K562 (cell line): ENCODE measurements around the gene CEBPB. TPM values are rescaled to one million over a fixed set of nuclear protein-coding genes. Genes with fewer than 3 reads are reported as not detected.

Experiments used
- HNRNPLL ChIP-seq: fragments of 200-400 bp; formaldehyde crosslinking; IDR thresholded peaks from 2 replicates; pipeline ENCODE4 v1.6.1; 2017; ENCODE audit warnings: low read length, low read depth, mild to moderate bottlenecking; ENCODE audit not compliant: poor library complexity, severe bottlenecking
- JUNB ChIP-seq: fragments of 450-650 bp; formaldehyde crosslinking; conservative IDR thresholded peaks from 2 replicates; pipeline ENCODE4 v1.4.0; 2020; ENCODE audit warnings: mild to moderate bottlenecking
- KLF10 ChIP-seq: fragments of 250-450 bp; sonication (Bioruptor Pico); IDR thresholded peaks from 2 replicates; pipeline ENCODE4 v1.6.1; 2021; ENCODE audit warnings: matching md5 sums
- RNF2 ChIP-seq: sonication (generic); IDR thresholded peaks from 2 replicates; pipeline ENCODE4 v1.6.1; 2016
- SIN3B ChIP-seq: fragments of 450-650 bp; IDR thresholded peaks from 2 replicates; pipeline ENCODE4 v1.6.1; 2017; ENCODE audit warnings: low read depth, mild to moderate bottlenecking, moderate library complexity
- SMAD3 ChIP-seq: fragments of 450-650 bp; formaldehyde crosslinking; conservative IDR thresholded peaks from 2 replicates; pipeline ENCODE4 v1.4.0; 2020; ENCODE audit warnings: mild to moderate bottlenecking
- TEAD2 ChIP-seq: fragments of 450-650 bp; IDR thresholded peaks from 2 replicates; pipeline ENCODE4 v1.6.1; 2016; ENCODE audit warnings: missing genetic modification characterization, control low read depth, missing compliant biosample characterization
- TGIF2 ChIP-seq: sonication (generic); formaldehyde crosslinking; IDR thresholded peaks from 2 replicates; pipeline ENCODE4 v1.8.1; 2022; ENCODE audit warnings: mild to moderate bottlenecking, missing genetic modification reagents, moderate library complexity
- U2AF1 ChIP-seq: fragments of 200-400 bp; formaldehyde crosslinking; optimal IDR thresholded peaks from 2 replicates; pipeline ENCODE3; 2017; ENCODE audit warnings: mild to moderate bottlenecking, low read depth, low read length, moderate library complexity
- ZBTB17 ChIP-seq: fragments of 450-650 bp; formaldehyde crosslinking; IDR thresholded peaks from 2 replicates; pipeline ENCODE4 v1.4.0; 2020; ENCODE audit warnings: mild to moderate bottlenecking
- ZFP30 ChIP-seq: fragments of 250-450 bp; sonication (Bioruptor Pico); IDR thresholded peaks from 2 replicates; pipeline ENCODE4 v1.8.0; 2022; ENCODE audit warnings: moderate library complexity, mild to moderate bottlenecking, inconsistent platforms, borderline replicate concordance
- ZNF324 ChIP-seq: fragments of 250-450 bp; sonication (Bioruptor Pico); IDR thresholded peaks from 2 replicates; pipeline ENCODE4 v1.4.0; 2020; ENCODE audit warnings: mild to moderate bottlenecking
- ZNF511 ChIP-seq: sonication (generic); formaldehyde crosslinking; IDR thresholded peaks from 2 replicates; pipeline ENCODE4 v1.8.0; 2022; ENCODE audit warnings: mild to moderate bottlenecking, missing genetic modification reagents
- ZNF609 ChIP-seq: sonication (generic); formaldehyde crosslinking; IDR thresholded peaks from 2 replicates; pipeline ENCODE4 v1.8.1; 2023; ENCODE audit warnings: missing genetic modification reagents, mild to moderate bottlenecking, borderline replicate concordance
- polyA plus RNA-seq, 8 experiments: library from polyadenylated mRNA; depleted of rRNA in 4 of 8; stranded (reverse) in 5 of 8; unstranded in 3 of 8; fragments of >200 nt; fragmentation: Nextera tagmentation in 2 of 8; fragmentation: Illumina TruSeq in 1 of 8; extraction: Ambion mirVana in 2 of 8; extraction: Trizol in 1 of 8; gene quantifications; 2 replicates each; pipeline versions ENCODE4 v1.2.1 to v1.2.3, GENCODE V29; 2011 to 2014; ENCODE audit warnings: inconsistent platforms in 1 of 8, missing spikeins in 1 of 8
- total RNA-seq, 7 experiments: library from RNA; depleted of rRNA in 6 of 7; stranded (reverse); fragments of >200 nt in 6 of 7; fragmentation: Illumina TruSeq in 2 of 7; extraction: Trizol in 2 of 7; gene quantifications; 2 replicates each; pipeline versions ENCODE4 v1.2.1 to v1.2.3, GENCODE V29; 2011 to 2021; ENCODE audit warnings: low replicate concordance in 1 of 7
- TF ChIP-seq, protein P1 (sequence below): fragments of 450-650 bp; IDR thresholded peaks from 2 replicates; pipeline ENCODE4 v1.6.1; 2016; ENCODE audit warnings: low read depth

Gene CEBPB
- total and polyA plus RNA-seq, 9 of the 15 experiments (the other 6 are each of a cell fraction or from before 2014, with no cell fraction given): 1.2 to 72.6 (median 7.8) TPM

DNA sequence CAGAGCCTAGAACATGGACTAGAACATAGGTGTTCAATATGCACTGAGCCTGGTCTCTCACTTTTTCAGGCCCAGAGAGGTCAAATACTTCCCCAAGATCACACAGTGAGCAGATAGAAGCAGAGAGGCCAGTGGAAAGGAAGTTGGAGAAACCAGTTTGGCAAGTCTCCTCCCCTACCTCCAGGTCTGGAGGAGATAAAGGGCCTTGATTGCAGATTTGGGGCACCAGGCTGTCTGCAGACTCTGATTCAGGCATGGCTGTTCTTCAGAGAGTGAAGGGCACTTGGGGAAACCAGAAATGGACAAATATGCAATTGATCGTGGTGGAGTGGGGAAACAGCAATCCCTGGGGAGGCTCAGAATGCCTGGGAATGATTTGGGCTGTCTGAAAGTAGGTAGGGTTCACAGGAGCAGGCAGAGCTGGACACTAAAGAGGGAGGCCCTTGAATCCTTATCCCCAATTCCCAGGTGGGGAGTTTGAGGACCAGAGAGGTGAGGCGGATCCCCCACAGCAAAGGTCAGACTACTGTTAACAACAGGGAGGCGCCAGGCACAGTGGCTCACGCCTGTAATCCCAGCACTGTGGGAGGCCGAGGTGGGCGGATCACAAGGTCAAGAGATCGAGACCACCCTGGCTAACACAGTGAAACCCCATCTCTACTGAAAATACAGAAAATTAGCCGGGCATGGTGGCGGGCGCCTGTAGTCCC, 39.4 kb upstream of the CEBPB start (continued):
- TF ChIP-seq TEAD2 (tag): no peak
- no peak for TF ChIP-seq JUNB
- no peak for TF ChIP-seq RNF2
- TF ChIP-seq, protein P1, sequence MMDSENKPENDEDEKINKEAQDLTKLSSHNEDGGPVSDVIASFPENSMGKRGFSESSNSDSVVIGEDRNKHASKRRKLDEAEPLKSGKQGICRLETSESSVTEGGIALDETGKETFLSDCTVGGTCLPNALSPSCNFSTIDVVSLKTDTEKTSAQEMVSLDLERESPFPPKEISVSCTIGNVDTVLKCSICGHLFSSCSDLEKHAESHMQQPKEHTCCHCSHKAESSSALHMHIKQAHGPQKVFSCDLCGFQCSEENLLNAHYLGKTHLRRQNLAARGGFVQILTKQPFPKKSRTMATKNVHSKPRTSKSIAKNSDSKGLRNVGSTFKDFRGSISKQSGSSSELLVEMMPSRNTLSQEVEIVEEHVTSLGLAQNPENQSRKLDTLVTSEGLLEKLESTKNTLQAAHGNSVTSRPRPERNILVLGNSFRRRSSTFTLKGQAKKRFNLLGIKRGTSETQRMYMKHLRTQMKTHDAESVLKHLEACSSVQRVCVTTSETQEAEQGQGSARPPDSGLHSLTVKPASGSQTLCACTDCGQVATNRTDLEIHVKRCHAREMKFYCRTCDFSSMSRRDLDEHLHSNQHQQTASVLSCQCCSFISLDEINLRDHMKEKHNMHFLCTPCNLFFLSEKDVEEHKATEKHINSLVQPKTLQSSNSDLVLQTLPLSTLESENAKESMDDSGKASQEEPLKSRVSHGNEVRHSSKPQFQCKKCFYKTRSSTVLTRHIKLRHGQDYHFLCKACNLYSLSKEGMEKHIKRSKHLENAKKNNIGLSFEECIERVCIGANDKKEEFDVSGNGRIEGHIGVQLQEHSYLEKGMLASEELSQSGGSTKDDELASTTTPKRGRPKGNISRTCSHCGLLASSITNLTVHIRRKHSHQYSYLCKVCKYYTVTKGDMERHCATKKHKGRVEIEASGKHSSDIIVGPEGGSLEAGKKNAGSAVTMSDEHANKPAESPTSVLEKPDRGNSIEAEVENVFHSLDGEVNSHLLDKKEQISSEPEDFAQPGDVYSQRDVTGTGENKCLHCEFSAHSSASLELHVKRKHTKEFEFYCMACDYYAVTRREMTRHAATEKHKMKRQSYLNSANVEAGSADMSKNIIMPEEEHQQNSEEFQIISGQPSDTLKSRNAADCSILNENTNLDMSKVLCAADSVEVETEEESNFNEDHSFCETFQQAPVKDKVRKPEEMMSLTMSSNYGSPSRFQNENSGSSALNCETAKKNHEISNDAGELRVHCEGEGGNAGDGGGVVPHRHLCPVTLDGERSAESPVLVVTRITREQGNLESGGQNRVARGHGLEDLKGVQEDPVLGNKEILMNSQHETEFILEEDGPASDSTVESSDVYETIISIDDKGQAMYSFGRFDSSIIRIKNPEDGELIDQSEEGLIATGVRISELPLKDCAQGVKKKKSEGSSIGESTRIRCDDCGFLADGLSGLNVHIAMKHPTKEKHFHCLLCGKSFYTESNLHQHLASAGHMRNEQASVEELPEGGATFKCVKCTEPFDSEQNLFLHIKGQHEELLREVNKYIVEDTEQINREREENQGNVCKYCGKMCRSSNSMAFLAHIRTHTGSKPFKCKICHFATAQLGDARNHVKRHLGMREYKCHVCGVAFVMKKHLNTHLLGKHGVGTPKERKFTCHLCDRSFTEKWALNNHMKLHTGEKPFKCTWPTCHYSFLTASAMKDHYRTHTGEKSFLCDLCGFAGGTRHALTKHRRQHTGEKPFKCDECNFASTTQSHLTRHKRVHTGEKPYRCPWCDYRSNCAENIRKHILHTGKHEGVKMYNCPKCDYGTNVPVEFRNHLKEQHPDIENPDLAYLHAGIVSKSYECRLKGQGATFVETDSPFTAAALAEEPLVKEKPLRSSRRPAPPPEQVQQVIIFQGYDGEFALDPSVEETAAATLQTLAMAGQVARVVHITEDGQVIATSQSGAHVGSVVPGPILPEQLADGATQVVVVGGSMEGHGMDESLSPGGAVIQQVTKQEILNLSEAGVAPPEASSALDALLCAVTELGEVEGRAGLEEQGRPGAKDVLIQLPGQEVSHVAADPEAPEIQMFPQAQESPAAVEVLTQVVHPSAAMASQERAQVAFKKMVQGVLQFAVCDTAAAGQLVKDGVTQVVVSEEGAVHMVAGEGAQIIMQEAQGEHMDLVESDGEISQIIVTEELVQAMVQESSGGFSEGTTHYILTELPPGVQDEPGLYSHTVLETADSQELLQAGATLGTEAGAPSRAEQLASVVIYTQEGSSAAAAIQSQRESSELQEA: no peak
- no peak for TF ChIP-seq ZNF609 (CRISPR knock-in tag)
- no peak for TF ChIP-seq HNRNPLL
- no peak for TF ChIP-seq TGIF2 (CRISPR knock-in tag)
- TF ChIP-seq U2AF1: no peak
- no peak for TF ChIP-seq ZBTB17 (CRISPR knock-in tag)
- no peak for TF ChIP-seq ZNF324
- no peak for TF ChIP-seq ZFP30 (CRISPR knock-in tag)
- no peak for TF ChIP-seq ZNF511
- TF ChIP-seq KLF10 (CRISPR knock-in tag): no peak
- TF ChIP-seq SIN3B: no peak
- no peak for TF ChIP-seq SMAD3 (CRISPR knock-in tag)
